ENCODE measurements around the gene MARK1.

DNA sequence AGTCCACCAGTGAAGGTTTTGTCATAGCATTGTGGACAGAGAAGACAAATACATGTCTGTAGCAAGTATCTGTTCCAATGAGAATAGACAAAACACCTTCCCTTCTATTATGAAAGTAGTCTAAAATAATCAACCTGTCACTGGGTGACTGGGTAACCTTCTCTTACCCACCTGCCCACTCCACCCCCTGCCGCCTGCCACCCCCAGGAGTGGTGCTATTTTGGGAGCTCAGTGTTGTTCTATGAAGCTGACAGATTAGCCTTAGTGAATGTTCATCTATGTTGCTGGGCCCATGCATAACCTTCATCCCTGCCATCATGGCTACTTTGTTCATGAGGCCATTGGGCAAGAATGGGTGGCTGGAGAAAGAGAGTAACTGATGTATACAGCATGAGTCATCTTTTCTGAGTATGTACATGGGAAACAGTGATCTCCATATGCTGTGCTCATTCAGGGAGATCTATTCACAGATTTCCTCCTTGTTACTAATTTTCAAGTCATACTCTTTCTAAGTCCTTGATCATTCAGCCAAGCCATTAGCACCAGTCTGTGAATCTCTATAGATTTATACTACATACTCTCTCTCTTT is 24.8 kb downstream of the MARK1 start:
- TF ChIP-seq, protein P1, sequence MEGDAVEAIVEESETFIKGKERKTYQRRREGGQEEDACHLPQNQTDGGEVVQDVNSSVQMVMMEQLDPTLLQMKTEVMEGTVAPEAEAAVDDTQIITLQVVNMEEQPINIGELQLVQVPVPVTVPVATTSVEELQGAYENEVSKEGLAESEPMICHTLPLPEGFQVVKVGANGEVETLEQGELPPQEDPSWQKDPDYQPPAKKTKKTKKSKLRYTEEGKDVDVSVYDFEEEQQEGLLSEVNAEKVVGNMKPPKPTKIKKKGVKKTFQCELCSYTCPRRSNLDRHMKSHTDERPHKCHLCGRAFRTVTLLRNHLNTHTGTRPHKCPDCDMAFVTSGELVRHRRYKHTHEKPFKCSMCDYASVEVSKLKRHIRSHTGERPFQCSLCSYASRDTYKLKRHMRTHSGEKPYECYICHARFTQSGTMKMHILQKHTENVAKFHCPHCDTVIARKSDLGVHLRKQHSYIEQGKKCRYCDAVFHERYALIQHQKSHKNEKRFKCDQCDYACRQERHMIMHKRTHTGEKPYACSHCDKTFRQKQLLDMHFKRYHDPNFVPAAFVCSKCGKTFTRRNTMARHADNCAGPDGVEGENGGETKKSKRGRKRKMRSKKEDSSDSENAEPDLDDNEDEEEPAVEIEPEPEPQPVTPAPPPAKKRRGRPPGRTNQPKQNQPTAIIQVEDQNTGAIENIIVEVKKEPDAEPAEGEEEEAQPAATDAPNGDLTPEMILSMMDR (IDR thresholded peaks at IDR 0.05), result no peak
- TF ChIP-seq EZH2 (IDR thresholded peaks at IDR 0.05) (no peak), EZH2phosphoT487 (IDR thresholded peaks at IDR 0.05) (no peak)
